OCI-LY7 (cell line): ENCODE results near the gene WNT3A. TPM values are rescaled to one million over a fixed set of nuclear protein-coding genes. Genes with fewer than 3 reads are reported as not detected.

ENCODE experiments used
- BruUV-seq: library from RNA; stranded (reverse); fragments of 400-500 nt; replicated peaks from 2 replicates; lab custom pipeline; 2021; lab: Mats Ljungman, UMichigan
- CTCF ChIA-PET: fragments of 300-600 bp; sonication (Branson Sonifier 250); formaldehyde crosslinking; loops from one replicate; lab custom pipeline; 2022; ENCODE audit warnings: antibody characterized with exemption; ENCODE audit not compliant: unreplicated experiment; lab: Charles Lee
- POLR2A ChIA-PET: fragments of 300-600 bp; sonication (Branson Sonifier 250); formaldehyde crosslinking; loops from one replicate; lab custom pipeline; 2022; ENCODE audit warnings: antibody characterized with exemption; lab: Charles Lee
- DNase-seq: peaks from one replicate; pipeline ENCODE4 v3.0.0-alpha.2; 2015; ENCODE audit warnings: low spot score
- H2AFZ ChIP-seq: fragments of 200-600 bp; sonication (generic), shearing (Covaris generic); 2 replicates; pipeline ENCODE4 v1.6.1; 2014; ENCODE audit warnings: mild to moderate bottlenecking, antibody characterized with exemption, low read length, moderate library complexity
- H3K27ac ChIP-seq: fragments of 200-600 bp; sonication (generic); 2 replicates; pipeline ENCODE4 v1.5.1; 2014; ENCODE audit warnings: mixed run types, low read depth, mild to moderate bottlenecking, moderate library complexity, low read length, inconsistent platforms; ENCODE audit not compliant: poor library complexity, severe bottlenecking
- H3K36me3 ChIP-seq: fragments of 200-600 bp; sonication (generic); 2 replicates; pipeline ENCODE4 v1.6.1; 2014; ENCODE audit warnings: mild to moderate bottlenecking, antibody characterized with exemption, low read length, moderate library complexity, mixed read lengths; ENCODE audit not compliant: insufficient read depth
- H3K4me1 ChIP-seq: fragments of 200-600 bp; sonication (generic); 2 replicates; pipeline ENCODE4 v1.5.1; 2014; ENCODE audit warnings: mild to moderate bottlenecking, low read length; ENCODE audit not compliant: insufficient read depth, poor library complexity, severe bottlenecking
- H3K4me2 ChIP-seq: fragments of 200-600 bp; sonication (generic); 2 replicates; pipeline ENCODE4 v1.6.1; 2014; ENCODE audit warnings: mild to moderate bottlenecking, low read length
- H3K4me3 ChIP-seq: fragments of 200-600 bp; sonication (generic); 2 replicates; pipeline ENCODE4 v1.5.1; 2014; ENCODE audit warnings: mild to moderate bottlenecking, low read depth, low read length; ENCODE audit not compliant: poor library complexity, severe bottlenecking
- H3K79me2 ChIP-seq: fragments of 200-600 bp; sonication (generic); 2 replicates; pipeline ENCODE4 v1.6.1; 2016; ENCODE audit warnings: low read depth, mild to moderate bottlenecking, low read length, moderate library complexity, mixed read lengths; ENCODE audit not compliant: insufficient read depth
- H3K9me2 ChIP-seq: fragments of 200-600 bp; sonication (generic); 2 replicates; pipeline ENCODE4 v1.6.1; 2016; ENCODE audit warnings: mild to moderate bottlenecking, low read length, mixed read lengths; ENCODE audit not compliant: insufficient read depth
- H3K9me3 ChIP-seq: fragments of 200-600 bp; sonication (generic); 2 replicates; pipeline ENCODE4 v1.6.1; 2014; ENCODE audit warnings: mild to moderate bottlenecking, mixed run types, low read length, mixed read lengths
- H4K20me1 ChIP-seq: fragments of 200-600 bp; sonication (generic); 2 replicates; pipeline ENCODE4 v1.6.1; 2014; ENCODE audit warnings: mild to moderate bottlenecking, antibody characterized with exemption, low read length, moderate library complexity, mixed read lengths; ENCODE audit not compliant: insufficient read depth
- EZH2phosphoT487 ChIP-seq: fragments of 200-600 bp; sonication (generic); IDR thresholded peaks from 2 replicates; pipeline ENCODE4 v1.6.1; 2018; ENCODE audit warnings: low read depth, borderline replicate concordance, mild to moderate bottlenecking, mixed run types, antibody characterized with exemption, low read length, moderate library complexity, mixed read lengths
- intact Hi-C: fragments of 100-400 bp; cut with micrococcal nuclease; formaldehyde crosslinking; loops from one replicate; pipeline ENCODE4 v1.10.0; 2022; ENCODE audit not compliant: unreplicated experiment
- total RNA-seq, 2 experiments: library from RNA; depleted of rRNA in 1 of 2; stranded (reverse); fragments of >200 nt in 1 of 2; shearing (Covaris generic) in 1 of 2; gene quantifications; 2 replicates each; pipeline ENCODE4 v1.2.3, GENCODE V29; 2014 to 2022
- TF ChIP-seq, protein P1 (sequence below): fragments of 200-600 bp; sonication (generic); conservative IDR thresholded peaks from 2 replicates; pipeline ENCODE4 v1.5.1; 2014; ENCODE audit warnings: mild to moderate bottlenecking, antibody characterized with exemption, low read length, moderate library complexity, mixed read lengths

Gene WNT3A
- total RNA-seq, 2 experiments from 2014 or later: not detected

DNA sequence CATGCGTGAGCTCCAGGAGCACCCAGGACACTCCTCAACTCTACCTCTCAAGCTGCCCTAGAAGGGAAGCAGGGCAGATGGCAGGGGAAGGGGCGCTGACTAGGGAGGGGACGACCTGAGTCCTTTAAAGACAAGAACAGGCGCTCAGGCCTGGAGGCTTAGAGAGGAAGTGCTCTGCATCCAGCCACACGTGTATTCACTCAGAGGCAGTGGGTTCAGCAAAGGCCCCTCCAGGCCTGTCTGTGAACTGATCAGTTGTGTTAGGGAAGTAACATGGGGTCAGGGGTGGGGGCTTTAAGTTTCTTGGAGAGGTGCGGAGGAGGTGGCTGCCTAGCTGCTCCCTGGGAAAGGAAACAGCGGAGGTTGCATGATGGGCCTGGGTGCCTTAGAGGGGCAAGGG lies 38.6 kb downstream of the WNT3A start:
- no peak for DNase-seq
- ChIA-PET CTCF (no interaction called here), POLR2A (interaction anchor here (1.3 kb wide), 1 partner anchor 11 kb away, joined by 4 read pairs; no protein-coding TSS in a partner anchor)
- no peaks in the 10 kb centered on the region for H3K36me3 ChIP-seq
- H4K20me1 ChIP-seq: no peaks in the 10 kb centered on the region
- no peaks in the 10 kb centered on the region for H3K9me3 ChIP-seq
- H3K27ac ChIP-seq: no peak overlapping the region
- no peak overlapping the region for H3K4me2 ChIP-seq
- BruUV-seq: no TSS peak
- TF ChIP-seq, protein P1, sequence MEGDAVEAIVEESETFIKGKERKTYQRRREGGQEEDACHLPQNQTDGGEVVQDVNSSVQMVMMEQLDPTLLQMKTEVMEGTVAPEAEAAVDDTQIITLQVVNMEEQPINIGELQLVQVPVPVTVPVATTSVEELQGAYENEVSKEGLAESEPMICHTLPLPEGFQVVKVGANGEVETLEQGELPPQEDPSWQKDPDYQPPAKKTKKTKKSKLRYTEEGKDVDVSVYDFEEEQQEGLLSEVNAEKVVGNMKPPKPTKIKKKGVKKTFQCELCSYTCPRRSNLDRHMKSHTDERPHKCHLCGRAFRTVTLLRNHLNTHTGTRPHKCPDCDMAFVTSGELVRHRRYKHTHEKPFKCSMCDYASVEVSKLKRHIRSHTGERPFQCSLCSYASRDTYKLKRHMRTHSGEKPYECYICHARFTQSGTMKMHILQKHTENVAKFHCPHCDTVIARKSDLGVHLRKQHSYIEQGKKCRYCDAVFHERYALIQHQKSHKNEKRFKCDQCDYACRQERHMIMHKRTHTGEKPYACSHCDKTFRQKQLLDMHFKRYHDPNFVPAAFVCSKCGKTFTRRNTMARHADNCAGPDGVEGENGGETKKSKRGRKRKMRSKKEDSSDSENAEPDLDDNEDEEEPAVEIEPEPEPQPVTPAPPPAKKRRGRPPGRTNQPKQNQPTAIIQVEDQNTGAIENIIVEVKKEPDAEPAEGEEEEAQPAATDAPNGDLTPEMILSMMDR: no peak
- no peak for TF ChIP-seq EZH2phosphoT487
- intact Hi-C loops: no loop called here
- no peaks in the 10 kb centered on the region for H3K9me2 ChIP-seq
- H2AFZ ChIP-seq: no peak overlapping the region
- H3K79me2 ChIP-seq: no peaks in the 10 kb centered on the region
- H3K4me1 ChIP-seq: no peaks in the 10 kb centered on the region
- H3K4me3 ChIP-seq: no peak overlapping the region

DNA sequence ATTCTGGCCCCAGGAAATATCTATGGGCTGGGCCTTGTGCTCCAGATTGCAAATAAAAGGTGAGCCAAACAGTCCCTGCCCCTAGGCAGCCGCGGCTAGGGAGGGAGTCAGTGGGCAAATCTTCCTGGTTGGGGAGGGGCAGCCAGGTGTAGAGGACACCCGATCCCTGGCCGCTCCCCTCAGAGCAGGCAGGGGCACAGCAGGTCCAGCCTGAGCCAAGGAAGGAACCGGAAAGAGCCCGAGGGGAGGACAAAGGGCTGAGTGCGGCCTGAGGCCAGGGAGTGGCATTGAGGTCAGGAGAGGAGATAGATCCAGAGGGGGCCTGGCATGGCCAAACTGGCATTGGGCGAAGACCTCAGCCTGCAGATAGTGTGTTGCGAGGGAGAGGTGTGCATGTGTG lies 39.1 kb downstream of the WNT3A start:
- Histone ChIP-seq H3K9me3 (no peaks in the 10 kb centered on the region), H3K4me1 (no peaks in the 10 kb centered on the region), H3K4me2 (no peak overlapping the region), H3K27ac (no peak overlapping the region), H4K20me1 (no peaks in the 10 kb centered on the region), H3K79me2 (no peaks in the 10 kb centered on the region), H2AFZ (no peak overlapping the region), H3K36me3 (no peaks in the 10 kb centered on the region), H3K9me2 (no peaks in the 10 kb centered on the region), H3K4me3 (no peak overlapping the region)
- POLR2A ChIA-PET: no interaction called here
- no TSS peak for BruUV-seq
- intact Hi-C loops: no loop called here
- no peak for TF ChIP-seq EZH2phosphoT487
- TF ChIP-seq, protein P1: no peak
- no peak for DNase-seq
- CTCF ChIA-PET: no interaction called here

DNA sequence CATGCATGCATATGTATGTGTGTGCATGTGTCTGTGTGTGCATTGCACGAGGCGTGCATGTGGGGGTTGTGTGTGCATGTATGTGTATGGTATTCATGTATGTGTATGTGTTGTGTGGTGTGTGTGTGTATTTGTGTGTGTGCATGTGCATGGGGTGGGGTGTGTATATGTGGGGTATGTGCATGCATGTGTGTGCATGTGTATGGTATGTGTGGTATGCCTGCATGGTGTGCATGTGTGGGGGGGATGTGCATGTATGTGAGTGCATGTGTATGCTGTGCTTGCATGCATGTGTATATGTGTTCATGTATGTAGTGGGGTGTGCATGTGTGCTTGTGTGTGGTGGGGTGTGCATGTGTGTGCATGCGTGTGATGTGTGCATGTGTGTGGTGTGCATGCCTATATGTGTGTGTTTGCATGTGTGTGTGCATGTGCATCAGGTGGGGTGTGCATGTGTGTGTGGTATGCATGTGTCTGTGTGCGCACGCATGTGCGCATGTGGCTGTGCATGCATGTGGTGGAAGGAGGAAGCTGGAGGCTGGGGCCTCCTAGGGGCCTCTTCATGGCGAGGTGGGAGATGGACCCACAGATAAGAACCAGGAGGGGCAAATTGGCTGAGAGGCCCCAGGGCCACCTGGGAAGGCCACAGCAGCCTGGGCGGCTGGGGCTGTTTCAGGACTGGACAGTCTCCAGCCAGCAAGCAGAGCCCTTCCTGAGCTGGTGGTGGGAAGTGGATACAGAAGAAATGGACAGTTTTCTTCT lies 39.8 kb downstream of the WNT3A start:
- Histone ChIP-seq H3K79me2 (no peaks in the 10 kb centered on the region), H3K9me3 (no peaks in the 10 kb centered on the region), H2AFZ (no peak overlapping the region), H3K9me2 (no peaks in the 10 kb centered on the region), H4K20me1 (no peaks in the 10 kb centered on the region), H3K4me1 (no peaks in the 10 kb centered on the region), H3K27ac (no peak overlapping the region), H3K4me2 (no peak overlapping the region), H3K4me3 (no peak overlapping the region), H3K36me3 (no peaks in the 10 kb centered on the region)
- no peak for DNase-seq
- no TSS peak for BruUV-seq
- ChIA-PET POLR2A (no interaction called here), CTCF (no interaction called here)
- no peak for TF ChIP-seq EZH2phosphoT487
- TF ChIP-seq, protein P1: no peak
- intact Hi-C loops: no loop called here
